GM12878 (cell line): ENCODE data around the gene TBC1D30. TPM values are rescaled to one million over a fixed set of nuclear protein-coding genes. Genes with fewer than 3 reads are reported as not detected.

Experiments used
- ATF2 ChIP-seq: IDR thresholded peaks from 2 replicates; pipeline ENCODE4 v1.6.1; 2012; ENCODE audit warnings: low read length, inconsistent platforms
- CHD2 ChIP-seq: IDR thresholded peaks from 2 replicates; pipeline ENCODE4 v1.6.1; 2011; ENCODE audit warnings: low read depth, low read length, improper control_type of control experiment, borderline replicate concordance
- MXI1 ChIP-seq: fragments of 150-350 bp; IDR thresholded peaks from 2 replicates; pipeline ENCODE4 v1.6.1; 2011; ENCODE audit warnings: low read depth, mild to moderate bottlenecking, inconsistent platforms, low read length, improper control_type of control experiment
- NR2C2 ChIP-seq: IDR thresholded peaks from 2 replicates; pipeline ENCODE4 v1.6.1; 2011; ENCODE audit warnings: borderline replicate concordance, low read depth; ENCODE audit not compliant: control insufficient read depth, insufficient read length
- PBX3 ChIP-seq: IDR thresholded peaks from 2 replicates; pipeline ENCODE4 v1.6.1; 2011; ENCODE audit warnings: mild to moderate bottlenecking, low read depth, low read length, moderate library complexity; ENCODE audit not compliant: insufficient replicate concordance
- SIX5 ChIP-seq: IDR thresholded peaks from 2 replicates; pipeline ENCODE4 v1.6.1; 2011; ENCODE audit warnings: mild to moderate bottlenecking, low read depth, low read length, moderate library complexity; ENCODE audit not compliant: severe bottlenecking
- ZBTB40 ChIP-seq: fragments of 450-650 bp; IDR thresholded peaks from 2 replicates; pipeline ENCODE4 v1.6.1; 2016; ENCODE audit warnings: mild to moderate bottlenecking, moderate library complexity, borderline replicate concordance
- polyA plus RNA-seq, 11 experiments: library from polyadenylated mRNA; depleted of rRNA in 4 of 11; unstranded in 6 of 11; stranded (reverse) in 5 of 11; fragments of >200 nt; fragmentation: Nextera tagmentation in 4 of 11; fragmentation: Illumina TruSeq in 1 of 11; extraction: Ambion mirVana in 4 of 11; extraction: Trizol in 1 of 11; gene quantifications; 1 replicate in 1 of 11; 2 replicates in 10 of 11; pipeline versions ENCODE4 v1.2.1 to v1.2.3, GENCODE V29; 2011 to 2016; ENCODE audit warnings: inconsistent platforms in 2 of 11, missing spikeins in 2 of 11, low read depth in 1 of 11
- total RNA-seq, 4 experiments: library from RNA; depleted of rRNA in 3 of 4; stranded (reverse); fragments of >200 nt in 3 of 4; fragmentation: Illumina TruSeq in 1 of 4; extraction: Trizol in 1 of 4; gene quantifications; 2 replicates each; pipeline versions ENCODE4 v1.2.1 to v1.2.3, GENCODE V29; 2013 to 2021

Gene TBC1D30
- total and polyA plus RNA-seq, 10 of the 15 experiments (the other 5 are each of a cell fraction or from before 2014, with no cell fraction given), result 1.2 to 23.3 (median 11.1) TPM

DNA sequence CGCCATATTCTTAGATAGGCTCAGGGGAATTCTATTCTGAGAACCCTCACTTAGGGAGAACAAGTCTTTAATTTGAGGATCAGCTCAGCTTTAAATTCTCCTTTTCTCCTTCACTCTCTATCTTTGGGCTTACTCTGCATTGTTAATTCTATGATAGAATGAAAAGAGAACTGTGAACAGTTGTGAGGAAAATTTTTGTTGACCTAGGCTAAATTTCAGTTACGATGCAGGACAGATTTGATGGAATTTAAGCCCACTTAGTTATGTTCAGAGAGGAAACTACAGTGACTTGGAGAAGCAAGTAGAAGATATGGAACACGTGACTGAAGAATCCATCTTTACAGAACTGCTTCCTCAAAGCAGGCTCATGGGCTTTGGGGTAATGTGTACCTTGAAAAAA, 82.7 kb downstream of the TBC1D30 start (continued):
- TF ChIP-seq ZBTB40 (no peak), PBX3 (no peak), NR2C2 (no peak), MXI1 (no peak), SIX5 (no peak), CHD2 (no peak), ATF2 (no peak)
- TF ChIP-seq, all 136 proteins: peak for 0
